Activated CD4-positive, alpha-beta T cell treated with anti-CD3 and anti-CD28 coated beads, Interleukin-2, amount 50 U/mL, for 48 hours (primary cell): ENCODE data around the gene CALML6.
"Not testable (repeated sequence)": the region's sequence is repeated elsewhere in the genome, so short reads cannot be mapped to it uniquely, and the experiment has no call there.

ENCODE experiments used
- DNase-seq, 2 experiments: peaks; one replicate each; pipeline ENCODE4 v3.0.0-alpha.2; 2020

The CALML6 gene

GRCh38 chr1:1926886-1927660 is 12.0 kb downstream of the CALML6 start:
- no peak for DNase-seq

GRCh38 chr1:1927751-1928150 is 12.7 kb downstream of the CALML6 start:
- DNase-seq, result no peak

- no peak for DNase-seq
Measured at GRCh38 chr1:1928231-1929101, 13.4 kb downstream of the CALML6 start.

GRCh38 chr1:1929102-1929638 is 14.1 kb downstream of the CALML6 start:
- DNase-seq, result no peak

- DNase-seq, result no peak
Measured at GRCh38 chr1:1929639-1930545, 14.8 kb downstream of the CALML6 start.

GRCh38 chr1:1934848-1935247 is 19.8 kb downstream of the CALML6 start:
- not testable (repeated sequence) for DNase-seq

GRCh38 chr1:1937061-1937460 is 22.0 kb downstream of the CALML6 start:
- no peak for DNase-seq

- DNase-seq, result no peak
Measured at GRCh38 chr1:1937549-1938275, 22.7 kb downstream of the CALML6 start.

- DNase-seq, result no peak
Measured at GRCh38 chr1:1938276-1938573, 23.2 kb downstream of the CALML6 start.

GRCh38 chr1:1938613-1939295 is 23.7 kb downstream of the CALML6 start:
- no peak for DNase-seq

GRCh38 chr1:1939296-1940122 is 24.4 kb downstream of the CALML6 start:
- DNase-seq, result no peak

- DNase-seq, result no peak
Measured at GRCh38 chr1:1940123-1940425, 25.0 kb downstream of the CALML6 start.

- DNase-seq, result no peak
Measured at GRCh38 chr1:1941211-1941841, 26.3 kb downstream of the CALML6 start.

GRCh38 chr1:1941868-1942752 is 27.1 kb downstream of the CALML6 start:
- DNase-seq, result no peak

- no peak for DNase-seq
Measured at GRCh38 chr1:1942753-1943656, 27.9 kb downstream of the CALML6 start.

- peak; percentile 64 to 67 for DNase-seq
Measured at GRCh38 chr1:1943834-1944570, 28.9 kb downstream of the CALML6 start.

GRCh38 chr1:1945782-1946393 is 30.8 kb downstream of the CALML6 start:
- no peak for DNase-seq
